DMS 273 (cell line): Measurements from ENCODE around the gene DDTL.
"Not testable (repeated sequence)": the region's sequence is repeated elsewhere in the genome, so short reads cannot be mapped to it uniquely, and the experiment has no call there.

Experiments used
- DNase-seq: peaks from one replicate; lab custom pipeline; 2025; ENCODE audit not compliant: unreplicated experiment; lab: John Stamatoyannopoulos, UW

Gene DDTL

DNA sequence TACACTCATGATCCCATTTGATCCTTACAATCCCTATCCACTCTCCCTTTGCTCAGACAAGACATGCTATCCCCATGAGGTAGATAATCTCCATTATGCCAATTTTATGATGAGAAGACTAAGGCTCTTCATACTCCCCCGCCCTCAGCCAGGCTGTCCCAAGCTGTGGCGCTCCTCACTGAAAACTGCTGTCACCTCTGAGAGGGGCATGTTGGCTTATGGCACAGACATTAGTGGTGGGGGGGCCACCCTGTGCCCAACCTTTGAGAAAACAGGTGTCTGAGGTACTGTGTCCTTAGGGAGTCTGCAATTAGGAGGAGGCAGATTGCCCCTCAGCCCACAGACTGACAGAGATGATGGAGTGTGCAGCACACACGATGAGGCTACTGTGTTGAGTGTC lies 2.4 kb downstream of the DDTL start:
- no peak for DNase-seq

DNA sequence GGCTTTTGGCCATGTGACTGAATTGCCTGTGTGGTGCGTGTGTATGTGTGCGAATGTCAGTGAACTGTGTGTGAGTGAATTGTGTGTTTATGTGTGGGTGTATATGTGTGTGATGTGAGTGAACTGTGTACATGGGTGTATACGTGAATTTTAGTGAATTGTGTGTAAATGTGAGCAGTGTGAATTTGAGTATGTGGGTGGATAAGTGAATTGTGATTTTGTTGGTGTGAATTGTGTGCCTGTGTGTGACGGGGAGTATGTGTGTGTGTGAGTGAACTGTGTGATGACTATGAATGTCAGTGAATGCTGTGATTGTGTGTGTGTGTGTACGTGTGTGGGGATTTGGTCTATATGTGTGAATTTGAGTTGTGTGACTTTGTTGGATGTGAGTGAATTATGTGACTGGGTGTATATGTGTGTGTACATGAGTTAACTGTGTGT lies 3.5 kb downstream of the DDTL start:
- DNase-seq = no peak

DNA sequence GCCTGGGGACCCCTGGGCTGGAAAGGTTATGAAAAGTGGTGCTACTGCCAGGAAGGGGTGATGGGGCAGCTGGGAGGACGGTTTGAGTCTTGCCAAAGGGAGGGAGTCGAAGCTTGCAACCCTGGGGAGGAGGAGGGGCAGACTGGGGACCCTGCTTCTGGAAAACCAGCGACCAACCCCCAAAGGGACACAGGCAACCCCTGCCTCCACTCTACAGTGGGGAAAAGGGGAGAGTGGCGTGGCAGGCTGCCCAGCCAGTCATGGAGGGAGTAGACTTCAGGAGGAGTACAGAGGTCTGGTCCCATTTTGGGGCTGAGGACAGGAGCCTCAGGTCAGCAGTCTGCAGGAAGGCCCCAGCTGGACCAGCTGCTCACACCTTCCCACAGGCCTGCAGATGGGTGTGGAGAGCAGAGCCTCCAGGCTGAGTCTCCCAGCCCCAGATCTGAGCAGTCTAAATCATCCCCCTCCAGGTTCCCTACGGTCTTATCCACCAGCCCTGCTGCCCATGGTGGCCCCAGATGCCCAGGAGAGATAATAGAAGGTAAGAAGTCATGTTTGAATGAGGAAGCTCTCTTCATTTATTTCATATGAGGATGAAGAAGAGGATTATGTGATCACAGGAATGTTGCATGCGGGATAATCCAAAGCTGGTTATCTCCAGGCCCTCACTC lies 4.3 kb downstream of the DDTL start:
- no peak for DNase-seq

DNA sequence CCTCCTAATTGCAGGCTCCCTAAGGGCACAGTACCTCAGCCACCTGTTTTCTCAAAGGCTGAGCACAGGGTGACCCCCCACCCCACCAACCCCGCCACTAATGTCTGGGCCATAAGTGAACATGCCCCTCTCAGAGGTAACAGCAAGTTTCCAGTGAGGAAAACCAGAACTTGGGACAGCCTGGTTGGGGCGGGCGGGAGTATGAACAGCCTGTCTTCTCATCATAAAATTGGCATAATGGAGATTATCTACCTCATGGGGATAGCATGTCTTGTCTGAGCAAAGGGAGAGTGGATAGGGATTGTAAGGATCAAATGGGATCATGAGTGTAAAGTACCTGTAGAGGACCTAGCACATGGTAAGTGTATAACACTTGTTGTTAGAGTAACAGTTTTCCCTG lies 5.2 kb downstream of the DDTL start:
- DNase-seq = not testable (repeated sequence)

DNA sequence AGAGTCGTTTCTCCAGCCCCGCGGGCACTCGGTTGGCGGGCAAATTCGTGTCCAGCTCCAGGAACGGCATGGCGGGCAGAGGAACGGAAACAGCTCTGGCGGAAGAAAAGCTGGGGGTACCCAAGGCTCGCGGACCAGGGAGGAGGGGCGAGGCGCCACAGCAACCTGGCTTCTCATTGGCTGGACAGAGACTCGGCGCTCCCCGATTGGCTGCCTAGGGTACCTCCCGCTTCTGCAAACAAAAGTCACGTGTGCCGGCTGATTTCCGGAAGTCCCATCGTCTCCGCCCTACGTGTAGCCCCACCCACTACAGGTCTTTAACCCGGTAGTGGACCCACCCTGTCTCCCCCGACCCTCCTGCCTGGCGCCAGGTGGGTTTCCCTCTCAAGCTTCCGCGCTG lies 7.7 kb downstream of the DDTL start, which contains the start of gene DDT:
Gene DDT, minus strand, starts transcription at position 97 of the 400 bp plus-strand sequence. Its CDS starts 27 bp downstream, at position 70.
- not testable (repeated sequence) for DNase-seq

DNA sequence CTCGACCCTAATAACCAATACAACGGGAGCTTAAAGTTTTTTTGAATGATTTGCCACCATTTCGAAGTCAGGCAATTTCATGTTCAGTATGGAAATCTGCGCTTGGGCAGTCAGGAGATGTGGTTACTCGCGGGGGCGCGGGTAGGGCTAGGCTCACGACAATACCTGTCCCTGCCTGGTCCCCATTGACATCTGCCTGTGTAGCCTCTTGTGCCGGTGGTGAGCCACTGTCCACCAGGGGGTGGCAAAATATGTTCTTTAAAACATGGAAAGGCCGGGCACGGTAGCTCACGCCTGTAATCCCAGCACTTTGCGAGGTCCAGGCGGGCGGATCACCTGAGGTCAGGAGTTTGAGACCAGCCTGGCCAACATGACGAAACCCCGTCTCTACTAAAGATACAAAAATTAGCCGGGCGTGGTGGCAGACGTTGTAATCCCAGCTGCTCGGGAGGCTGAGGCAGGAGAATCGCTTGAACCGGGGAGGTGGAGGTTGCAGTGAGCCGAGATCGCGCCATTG lies 8.2 kb downstream of the DDTL start:
- not testable (repeated sequence) for DNase-seq

DNA sequence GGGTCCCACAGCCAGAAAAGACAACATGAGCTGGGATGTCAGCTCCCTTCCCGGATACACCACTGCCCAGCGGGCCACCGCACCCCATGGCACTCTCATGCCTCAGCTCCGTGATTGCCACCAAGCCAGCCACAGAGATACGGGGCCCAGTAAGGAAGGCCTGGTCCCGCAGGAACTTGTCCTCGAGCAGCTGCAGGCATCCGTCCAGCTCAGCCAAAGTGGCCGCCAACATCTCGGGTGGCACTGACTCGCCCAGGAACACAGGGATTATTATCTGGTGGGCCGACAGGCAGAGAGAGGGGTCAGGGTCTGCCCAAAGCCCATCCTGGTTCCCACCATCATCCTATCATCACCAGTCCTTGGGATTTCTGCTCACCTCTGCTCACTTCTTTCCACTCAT lies 10.6 kb downstream of the DDTL start:
- not testable (repeated sequence) for DNase-seq

DNA sequence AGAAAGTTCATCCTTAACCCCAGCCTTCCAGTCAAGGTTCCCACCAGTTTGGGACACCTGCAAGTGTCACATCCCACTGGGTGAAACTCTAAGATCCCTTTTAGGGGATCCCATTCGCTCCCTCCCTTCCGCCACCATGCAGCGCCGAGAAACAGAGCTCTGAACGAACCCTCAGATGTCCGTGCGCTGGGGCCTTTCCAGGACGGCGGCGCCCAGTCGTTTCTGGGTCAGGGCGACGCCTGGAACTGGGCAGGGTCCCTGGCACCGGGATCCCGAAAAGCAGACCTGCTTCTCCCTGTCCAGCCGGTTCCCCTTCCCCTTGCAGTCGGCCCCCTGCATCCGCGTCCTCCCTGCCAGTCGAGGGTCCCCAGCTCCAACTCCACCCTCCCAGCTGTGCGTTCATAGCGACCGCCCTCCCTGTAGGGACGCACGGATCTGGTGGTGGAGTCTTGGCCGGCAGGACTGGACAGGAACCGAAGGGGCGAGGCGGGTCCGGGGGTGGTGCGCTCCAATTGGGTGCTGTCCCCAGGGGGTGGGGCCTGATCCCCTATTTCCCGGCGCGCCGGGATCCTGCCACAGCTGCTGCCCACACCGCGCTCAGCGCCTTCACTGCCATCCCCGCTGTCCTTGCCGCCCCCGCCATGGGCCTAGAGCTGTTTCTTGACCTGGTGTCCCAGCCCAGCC lies 13.0 kb downstream of the DDTL start, which contains the start of gene GSTT2:
Gene GSTT2, plus strand, starts transcription at position 578 of the 684 bp plus-strand sequence.
- not testable (repeated sequence) for DNase-seq

DNA sequence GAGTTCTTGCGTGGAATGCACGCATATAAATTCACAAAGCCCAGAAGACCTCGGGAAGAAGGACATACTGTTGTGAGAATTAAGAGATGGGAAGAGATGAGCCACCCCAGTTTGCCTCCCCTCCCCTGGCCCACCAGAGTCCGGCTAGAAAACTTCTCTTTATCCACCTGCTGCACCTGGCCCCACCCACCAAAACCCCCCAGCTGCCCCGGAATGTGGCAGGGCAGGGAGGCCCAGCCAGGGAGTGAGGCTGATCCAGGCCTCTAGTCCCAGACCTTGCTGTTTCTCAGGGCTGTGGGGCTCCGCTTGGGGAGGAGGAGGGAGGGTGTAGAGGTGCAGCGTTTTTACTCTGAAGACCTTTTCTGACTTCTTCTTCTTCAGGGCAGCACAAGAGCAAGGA lies 13.9 kb downstream of the DDTL start:
- DNase-seq = not testable (repeated sequence)

DNA sequence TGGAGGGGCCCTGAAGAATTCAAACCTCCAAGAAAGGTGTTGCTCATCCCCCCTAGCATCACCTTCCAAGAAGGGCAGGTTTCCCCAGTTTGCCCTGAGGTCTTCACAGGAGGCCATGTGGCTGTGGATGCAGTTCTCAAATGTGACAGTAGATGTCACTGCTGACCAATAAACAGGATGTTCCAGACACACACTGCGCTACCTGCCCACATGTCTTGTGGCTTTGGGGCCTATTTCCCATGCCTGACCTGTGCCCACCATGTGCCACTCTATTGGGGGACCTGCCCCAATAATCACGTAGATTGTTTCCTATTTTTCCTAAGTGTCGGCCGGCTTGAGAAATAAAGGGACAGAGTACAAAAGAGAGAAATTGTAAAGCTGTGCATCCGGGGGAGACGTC lies 17.7 kb downstream of the DDTL start:
- DNase-seq = no peak

- not testable (repeated sequence) for DNase-seq
Observed at GRCh38 chr22:23986089-23986488, 19.4 kb downstream of the DDTL start.

GRCh38 chr22:23986538-23987178 lies 20.0 kb downstream of the DDTL start:
- not testable (repeated sequence) for DNase-seq

GRCh38 chr22:23989583-23990244 lies 23.0 kb downstream of the DDTL start:
- not testable (repeated sequence) for DNase-seq

DNA sequence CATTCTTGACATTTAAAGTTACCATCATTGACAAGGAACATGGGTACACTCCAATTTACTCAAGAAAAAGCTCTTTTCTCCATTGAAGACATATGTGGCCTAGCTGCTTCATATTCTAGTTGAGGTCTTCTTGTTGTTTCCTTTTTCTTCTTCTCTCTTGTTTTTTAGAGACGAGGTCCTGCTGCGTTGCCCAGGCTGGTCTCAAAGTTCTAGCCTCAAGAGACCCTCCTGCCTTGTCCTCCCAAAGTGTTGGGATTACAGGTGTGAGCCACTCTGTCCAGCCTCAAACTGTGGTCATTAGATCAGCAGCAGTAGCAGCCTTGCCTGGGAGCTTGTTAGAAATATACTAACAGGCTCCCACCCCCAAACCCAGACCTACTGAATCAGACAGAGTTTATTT lies 26.4 kb downstream of the DDTL start:
- DNase-seq = not testable (repeated sequence)

DNA sequence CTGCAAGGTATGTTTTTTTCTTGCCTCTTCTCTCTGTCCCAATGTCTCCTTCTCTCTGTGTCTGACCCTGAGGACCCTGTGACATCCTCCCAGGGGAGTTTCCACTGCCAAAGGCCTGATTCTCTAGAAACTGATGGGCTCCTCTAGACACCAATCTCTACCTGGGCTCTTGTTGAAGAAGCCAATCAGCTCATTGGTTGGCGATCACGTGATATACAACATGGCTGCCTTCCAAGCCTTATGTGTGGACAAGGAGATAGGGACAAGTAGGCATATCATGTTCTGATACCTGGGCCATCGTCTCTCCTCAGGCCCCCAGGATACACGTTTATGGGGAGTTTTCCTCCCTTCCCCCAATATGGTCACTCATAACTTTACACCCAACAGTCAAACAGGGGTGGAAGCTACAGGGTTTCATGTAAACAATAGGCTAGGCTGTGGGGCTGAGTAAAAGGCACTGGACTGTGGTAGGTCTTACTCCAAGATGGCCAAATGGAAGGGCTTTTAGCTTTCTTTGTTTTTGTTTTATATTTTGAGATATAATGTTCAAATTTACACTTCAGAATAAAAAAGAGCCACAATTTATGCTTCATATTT lies 27.0 kb downstream of the DDTL start:
- DNase-seq = not testable (repeated sequence)

DNA sequence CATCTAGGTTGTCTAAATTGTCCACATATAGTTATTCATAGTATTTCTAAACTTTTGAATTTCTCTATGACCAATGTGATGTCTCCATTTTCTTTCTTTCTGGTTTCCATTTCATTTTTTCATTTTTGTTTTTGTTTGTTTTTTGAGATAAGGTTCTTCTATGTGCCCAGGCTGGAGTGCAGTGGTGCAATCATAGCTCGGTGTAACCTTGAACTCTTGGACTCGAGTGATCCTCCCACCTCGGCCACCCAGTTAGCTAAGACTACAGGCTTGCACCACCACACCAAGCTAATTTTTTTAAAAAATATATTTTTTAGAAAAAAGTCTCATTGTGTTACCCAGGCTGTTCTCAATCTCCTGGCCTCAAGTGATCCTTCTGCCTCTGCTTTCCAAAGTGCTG lies 30.4 kb downstream of the DDTL start:
- DNase-seq = no peak

DNA sequence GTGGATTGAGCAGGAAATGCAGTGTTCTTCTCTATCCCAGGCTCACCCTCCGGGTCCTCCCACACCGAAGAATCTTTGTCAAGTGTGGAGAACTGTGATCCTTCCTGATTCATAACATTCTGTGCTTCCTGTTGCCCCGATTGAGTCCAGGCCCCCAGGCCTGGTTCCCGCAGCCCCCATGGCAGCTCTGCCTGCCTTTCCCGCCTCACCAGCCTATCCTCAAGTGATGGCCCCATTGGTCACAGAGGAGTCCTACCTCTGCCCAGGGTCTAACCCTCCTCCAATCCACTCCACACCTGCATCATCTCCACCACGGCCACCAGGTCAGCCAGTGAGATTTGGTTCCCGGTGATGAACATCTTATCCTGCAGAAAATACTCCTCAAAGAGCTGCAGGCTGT lies 33.1 kb downstream of the DDTL start:
- not testable (repeated sequence) for DNase-seq

GRCh38 chr22:24001314-24001713 lies 34.6 kb downstream of the DDTL start:
- DNase-seq = no peak

DNA sequence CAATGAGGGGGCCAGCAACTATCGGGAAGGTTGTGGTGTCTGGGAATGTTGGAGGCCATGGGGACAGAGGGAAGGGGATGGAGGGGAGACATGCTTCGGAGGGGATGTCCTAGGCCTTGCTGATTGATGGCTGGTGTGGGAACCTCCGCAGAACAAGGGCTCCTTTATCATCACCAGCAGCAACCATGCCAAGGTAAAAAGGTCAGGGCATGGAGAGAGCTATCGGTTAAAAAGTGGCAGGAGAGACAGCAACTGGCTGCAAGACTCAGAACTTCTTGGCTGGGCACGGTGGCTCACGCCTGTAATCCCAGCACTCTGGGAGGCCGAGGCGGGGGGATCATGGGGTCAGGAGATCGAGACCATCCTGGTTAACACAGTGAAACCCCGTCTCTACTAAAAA lies 35.6 kb downstream of the DDTL start:
- DNase-seq = no peak

- DNase-seq = no peak
Observed at GRCh38 chr22:24002851-24003250, 36.2 kb downstream of the DDTL start.

DNA sequence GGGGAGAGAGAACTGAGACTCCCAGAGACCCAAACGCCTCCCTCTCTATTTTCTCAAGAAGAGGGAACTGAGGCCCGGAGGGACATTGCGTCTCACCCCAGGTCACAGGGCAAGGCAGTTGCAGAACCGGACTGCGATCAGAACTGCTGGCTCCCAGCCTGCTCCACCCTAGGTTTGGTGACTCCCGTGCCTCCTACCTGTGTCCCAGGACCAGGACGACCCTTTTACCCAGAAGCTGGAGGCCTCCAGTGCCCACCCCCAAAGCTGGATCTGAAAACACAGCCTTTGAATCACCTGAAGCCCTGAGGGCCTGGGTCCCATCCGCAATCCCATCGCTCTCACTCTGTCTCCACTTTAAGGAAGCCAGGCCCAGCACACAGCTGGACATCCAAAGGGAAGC lies 37.2 kb downstream of the DDTL start:
- no peak for DNase-seq
